Mesodermal cell (in vitro differentiated cells): ENCODE measurements around the gene PCBP4.
A peak's percentile ranks its signal among the peaks of the same experiment; 100 is the strongest.

ENCODE experiments used
- H3K27ac ChIP-seq: 2 replicates; pipeline ENCODE4 v1.7.0; 2013; ENCODE audit warnings: mild to moderate bottlenecking, low read depth, low read length, moderate library complexity; ENCODE audit not compliant: severe bottlenecking
- H3K36me3 ChIP-seq: 2 replicates; pipeline ENCODE4 v1.7.1; 2013; ENCODE audit warnings: mild to moderate bottlenecking, low read length, moderate library complexity; ENCODE audit not compliant: control insufficient read depth, insufficient read depth
- H3K4me1 ChIP-seq: one replicate; pipeline ENCODE4 v1.7.1; 2013; ENCODE audit warnings: mild to moderate bottlenecking, low read length; ENCODE audit not compliant: insufficient read depth, control insufficient read depth, poor library complexity, severe bottlenecking
- H3K4me3 ChIP-seq: 2 replicates; pipeline ENCODE4 v1.7.0; 2013; ENCODE audit warnings: low read length, control low read depth, mild to moderate bottlenecking; ENCODE audit not compliant: insufficient read depth, poor library complexity, severe bottlenecking; ENCODE audit errors: extremely low read depth
- H3K9me3 ChIP-seq: 2 replicates; pipeline ENCODE4 v1.7.1; 2013; ENCODE audit warnings: mild to moderate bottlenecking, low read length, moderate library complexity; ENCODE audit not compliant: control insufficient read depth
- WGBS, 2 experiments: methylation state at CpG; one replicate each; pipeline ENCODE4 v1.1.5; 2013; ENCODE audit warnings: missing lambda C conversion rate in 2 of 2; ENCODE audit not compliant: insufficient coverage in 2 of 2; 5-methylcytosine and 5-hydroxymethylcytosine counted together

Gene PCBP4

DNA sequence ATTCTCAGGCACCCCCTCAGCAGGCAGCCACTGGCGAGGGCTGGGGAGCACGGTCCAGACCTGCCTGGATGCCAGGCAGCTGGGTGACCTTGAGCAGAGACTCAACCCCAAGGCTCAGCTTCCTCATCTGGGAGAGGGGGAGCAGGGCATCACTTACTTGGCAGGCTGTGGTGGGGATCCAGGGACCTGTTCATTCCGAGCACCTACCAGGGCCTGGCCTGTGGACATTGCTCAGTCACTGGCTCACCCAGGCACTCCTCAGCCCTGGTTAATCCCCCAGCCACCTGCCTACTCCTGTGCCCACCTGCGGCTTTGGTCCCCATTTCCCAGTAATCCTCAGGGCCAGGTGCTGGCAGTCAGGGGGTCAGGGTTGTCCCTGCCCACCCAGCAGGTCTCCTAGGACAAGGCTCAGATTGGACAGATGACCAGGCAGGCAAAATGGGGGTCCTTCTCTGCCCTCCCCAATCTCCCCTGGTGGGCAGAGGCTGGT, 37.7 kb upstream of the PCBP4 start:
- Histone ChIP-seq H3K27ac (peak overlapping the region; percentile 25), H3K9me3 (no peaks in the 10 kb centered on the region), H3K4me1 (peaks cover 24% of the 10 kb centered on the region), H3K36me3 (no peaks in the 10 kb centered on the region), H3K4me3 (no peak overlapping the region)
- WGBS, 2 experiments, result 69 to 92% methylated on average over 2 to 3 of the region's 4 CpGs

DNA sequence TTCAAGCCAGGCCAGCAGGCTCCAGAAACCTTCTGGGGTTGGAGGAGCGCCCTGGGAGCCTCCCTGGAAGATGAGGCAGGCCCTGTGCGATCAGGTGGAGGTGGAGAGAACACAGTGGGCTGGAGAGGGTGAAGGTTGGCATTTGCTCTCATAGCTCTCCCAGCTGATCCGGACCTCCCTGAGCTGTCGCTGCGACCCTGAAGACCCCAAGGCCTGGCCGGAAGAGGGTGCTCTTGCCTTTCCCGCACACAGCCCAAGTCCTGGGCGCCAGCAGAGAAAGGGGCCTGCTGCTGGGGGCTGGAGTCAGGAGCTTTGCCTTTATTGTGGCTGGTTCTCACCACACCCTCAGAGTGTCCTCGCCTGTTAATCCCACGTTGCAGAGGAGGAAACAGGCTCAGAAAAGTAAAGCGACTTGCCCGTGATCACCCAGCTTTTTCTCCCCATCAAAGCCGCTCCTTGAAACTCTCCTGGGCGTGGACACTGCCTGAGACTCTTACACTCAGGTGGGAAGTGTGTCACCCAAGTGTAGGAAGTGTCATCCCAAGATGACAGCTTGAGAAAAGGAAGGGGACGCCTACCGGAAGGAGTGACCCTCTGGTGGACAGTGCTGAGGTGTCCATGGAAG, 37.0 kb upstream of the PCBP4 start:
- Histone ChIP-seq H3K9me3 (no peaks in the 10 kb centered on the region), H3K27ac (no peak overlapping the region), H3K4me1 (peaks cover 24% of the 10 kb centered on the region), H3K4me3 (no peak overlapping the region), H3K36me3 (no peaks in the 10 kb centered on the region)
- WGBS, 2 experiments, result 33 to 37% methylated on average over 13 to 15 of the region's 16 CpGs

DNA sequence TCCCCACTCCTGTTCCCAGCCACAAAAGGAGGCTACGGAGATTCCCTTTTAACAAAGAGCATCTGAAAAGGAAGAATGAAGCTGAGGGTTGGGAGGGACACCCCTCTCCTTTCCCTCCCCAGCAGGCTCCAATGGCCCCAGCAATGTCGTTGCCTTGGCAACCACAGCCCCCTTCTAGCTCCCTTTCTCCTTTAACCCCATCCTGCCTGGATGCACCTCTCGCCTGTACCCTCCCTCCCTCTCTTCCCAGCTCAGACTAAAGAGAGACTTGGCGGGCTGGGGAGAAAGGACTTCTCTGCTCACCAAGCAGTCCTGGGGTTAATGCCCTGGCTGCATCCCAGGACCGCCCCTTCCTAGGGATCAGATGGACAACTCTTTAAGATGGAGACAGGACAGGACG, 35.5 kb upstream of the PCBP4 start:
- H3K27ac ChIP-seq, result no peak overlapping the region
- H3K4me3 ChIP-seq, result no peak overlapping the region

DNA sequence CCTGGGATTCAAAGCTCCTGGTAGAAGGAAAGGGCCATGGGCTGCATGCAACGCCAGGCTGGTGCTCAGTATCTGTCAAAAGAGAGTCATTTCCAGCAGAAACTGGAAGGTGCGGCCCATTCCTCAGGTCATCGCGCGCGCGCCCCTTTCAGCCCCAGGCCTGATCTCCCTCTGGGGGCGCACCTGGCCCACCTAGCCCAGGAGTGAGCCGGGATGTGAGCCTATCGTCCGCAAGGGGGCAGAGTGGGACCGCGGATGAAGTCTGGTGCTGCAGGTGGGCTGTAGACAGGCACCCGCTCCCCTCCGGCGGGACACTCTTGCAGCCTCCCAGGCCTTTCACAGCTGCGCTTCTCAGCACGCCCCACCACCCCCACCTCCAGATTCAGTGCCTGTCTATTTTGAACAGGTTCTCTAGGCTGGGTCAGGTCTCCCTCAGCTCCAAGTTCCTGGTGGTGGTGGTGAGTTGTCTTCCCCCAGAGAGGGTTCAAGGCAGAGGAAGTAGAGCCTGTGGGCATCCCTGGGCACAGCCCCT, 34.3 kb upstream of the PCBP4 start:
- Histone ChIP-seq H3K9me3 (no peaks in the 10 kb centered on the region), H3K4me1 (peaks cover 31% of the 10 kb centered on the region), H3K36me3 (no peaks in the 10 kb centered on the region), H3K27ac (no peak overlapping the region), H3K4me3 (no peak overlapping the region)
- WGBS, 2 experiments, result 4% methylated on average over 9 to 17 of the region's 18 CpGs

More for the DNA sequence above, 35.5 kb upstream of the PCBP4 start:
- Histone ChIP-seq H3K4me1 (peaks cover 32% of the 10 kb centered on the region), H3K9me3 (no peaks in the 10 kb centered on the region), H3K36me3 (no peaks in the 10 kb centered on the region)
- 46 to 70% methylated on average over 3 of the region's 6 CpGs for WGBS, 2 experiments

DNA sequence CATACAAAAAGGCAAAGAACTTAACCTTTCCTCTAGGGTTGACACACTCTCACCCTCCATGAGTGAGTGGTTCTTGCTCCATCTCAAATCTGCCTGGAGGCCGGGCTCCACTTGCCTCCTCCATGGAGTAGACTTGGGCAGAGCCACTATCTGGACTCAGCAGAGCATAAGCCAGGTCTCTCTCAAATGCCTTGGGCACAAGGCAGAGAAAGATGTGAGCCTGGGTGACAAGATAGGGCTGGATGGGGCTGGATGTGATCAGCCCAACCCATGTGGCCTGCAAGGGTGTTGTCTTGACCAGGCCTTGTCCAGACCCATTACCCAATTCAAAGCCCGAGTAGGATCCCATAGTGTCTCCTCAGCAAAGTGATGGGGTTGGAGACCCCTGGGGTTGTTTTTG, 32.6 kb upstream of the PCBP4 start:
- peaks cover 16% of the 10 kb centered on the region for H3K4me1 ChIP-seq
- H3K9me3 ChIP-seq, result no peaks in the 10 kb centered on the region
- peaks cover 5% of the 10 kb centered on the region for H3K36me3 ChIP-seq
- no peak overlapping the region for H3K27ac ChIP-seq
- WGBS, 2 experiments, result 90% methylated on average over 2 of the region's 2 CpGs; no CpG with 5 or more reads in 1 of the 2 experiments
- no peak overlapping the region for H3K4me3 ChIP-seq

DNA sequence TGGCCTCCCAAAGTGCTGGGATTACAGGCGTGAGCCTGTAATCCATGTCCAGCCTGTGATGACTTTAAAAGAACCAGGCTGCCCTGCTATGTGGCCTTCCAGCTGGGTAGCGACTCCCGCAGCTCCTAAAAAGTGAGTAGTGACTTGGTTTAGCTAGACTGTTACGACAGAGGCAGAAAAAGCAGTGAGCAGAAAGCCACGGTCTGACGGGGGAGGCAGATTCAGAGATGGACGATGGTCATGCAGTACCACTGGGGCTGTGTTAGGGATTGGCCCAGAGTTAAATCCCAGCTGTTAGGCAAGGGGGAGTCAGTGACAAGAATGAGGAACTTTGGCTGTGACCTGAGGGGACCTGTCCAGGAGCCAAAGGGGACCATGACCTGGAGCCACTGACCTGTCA, 31.5 kb upstream of the PCBP4 start:
- H3K27ac ChIP-seq, result no peak overlapping the region
- H3K9me3 ChIP-seq, result no peaks in the 10 kb centered on the region
- WGBS, 2 experiments, result 90% methylated on average over 6 to 7 of the region's 7 CpGs
- no peak overlapping the region for H3K4me3 ChIP-seq
- H3K4me1 ChIP-seq, result peaks cover 19% of the 10 kb centered on the region
- H3K36me3 ChIP-seq, result peaks cover 16% of the 10 kb centered on the region

DNA sequence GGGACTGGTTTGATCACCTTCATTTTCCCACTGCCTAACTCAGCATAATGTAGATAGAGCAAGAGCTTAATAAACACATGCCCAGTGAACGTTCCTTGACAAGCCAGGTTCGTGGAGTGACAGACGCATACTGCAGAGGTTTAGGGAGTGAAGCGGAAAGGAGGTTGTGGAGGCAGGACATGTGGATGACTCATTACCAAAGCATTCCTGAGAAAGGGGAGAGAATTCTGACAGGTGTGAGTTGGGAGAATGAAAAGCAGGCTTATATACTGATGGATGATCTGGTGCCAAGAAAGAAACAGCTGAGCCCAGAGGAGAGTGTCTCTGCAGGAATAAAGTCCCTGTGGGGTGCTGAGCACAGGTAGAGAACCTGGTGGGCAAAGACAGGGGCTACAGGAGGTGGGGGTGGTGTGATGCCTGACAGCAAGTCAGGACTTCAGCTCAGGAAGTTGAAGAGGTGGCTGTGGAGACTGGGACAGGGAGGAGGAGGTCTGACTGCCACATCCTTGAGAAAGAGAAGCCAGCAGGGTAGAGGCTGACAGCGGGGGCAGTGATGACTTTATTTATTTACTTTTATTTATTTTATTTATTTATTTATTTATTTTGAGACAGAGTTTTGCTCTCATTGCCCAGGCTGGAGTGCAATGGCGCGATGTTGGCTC, 30.8 kb upstream of the PCBP4 start:
- Histone ChIP-seq H3K27ac (no peak overlapping the region), H3K9me3 (no peaks in the 10 kb centered on the region), H3K4me1 (peaks cover 19% of the 10 kb centered on the region), H3K4me3 (no peak overlapping the region), H3K36me3 (peaks cover 23% of the 10 kb centered on the region)
- WGBS, 2 experiments, result 40 to 44% methylated on average over 6 of the region's 7 CpGs

DNA sequence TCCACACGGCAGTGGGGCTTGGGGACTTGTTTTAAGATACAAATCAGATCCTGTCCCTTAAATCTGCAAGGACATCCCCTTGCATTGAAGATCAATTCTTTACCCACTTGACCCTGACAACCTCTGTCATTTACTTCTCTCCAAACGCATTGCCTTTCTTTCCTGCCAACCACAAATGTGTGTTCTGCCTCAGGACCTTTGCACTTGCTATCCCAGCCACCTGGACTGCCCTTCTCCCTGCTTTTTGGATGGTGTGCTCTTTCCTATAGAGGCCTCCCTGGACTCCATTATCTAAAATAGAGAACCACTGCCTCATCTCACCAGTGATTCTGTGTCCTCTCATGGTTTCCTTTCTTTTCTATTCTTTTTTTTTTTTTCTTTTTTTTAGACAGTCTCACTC, 29.9 kb upstream of the PCBP4 start:
- H3K4me1 ChIP-seq, result peaks cover 23% of the 10 kb centered on the region
- 76 to 90% methylated on average over 1 to 2 of the region's 2 CpGs for WGBS, 2 experiments
- H3K27ac ChIP-seq, result no peak overlapping the region
- no peaks in the 10 kb centered on the region for H3K9me3 ChIP-seq
- H3K36me3 ChIP-seq, result peaks cover 32% of the 10 kb centered on the region
- H3K4me3 ChIP-seq, result no peak overlapping the region

DNA sequence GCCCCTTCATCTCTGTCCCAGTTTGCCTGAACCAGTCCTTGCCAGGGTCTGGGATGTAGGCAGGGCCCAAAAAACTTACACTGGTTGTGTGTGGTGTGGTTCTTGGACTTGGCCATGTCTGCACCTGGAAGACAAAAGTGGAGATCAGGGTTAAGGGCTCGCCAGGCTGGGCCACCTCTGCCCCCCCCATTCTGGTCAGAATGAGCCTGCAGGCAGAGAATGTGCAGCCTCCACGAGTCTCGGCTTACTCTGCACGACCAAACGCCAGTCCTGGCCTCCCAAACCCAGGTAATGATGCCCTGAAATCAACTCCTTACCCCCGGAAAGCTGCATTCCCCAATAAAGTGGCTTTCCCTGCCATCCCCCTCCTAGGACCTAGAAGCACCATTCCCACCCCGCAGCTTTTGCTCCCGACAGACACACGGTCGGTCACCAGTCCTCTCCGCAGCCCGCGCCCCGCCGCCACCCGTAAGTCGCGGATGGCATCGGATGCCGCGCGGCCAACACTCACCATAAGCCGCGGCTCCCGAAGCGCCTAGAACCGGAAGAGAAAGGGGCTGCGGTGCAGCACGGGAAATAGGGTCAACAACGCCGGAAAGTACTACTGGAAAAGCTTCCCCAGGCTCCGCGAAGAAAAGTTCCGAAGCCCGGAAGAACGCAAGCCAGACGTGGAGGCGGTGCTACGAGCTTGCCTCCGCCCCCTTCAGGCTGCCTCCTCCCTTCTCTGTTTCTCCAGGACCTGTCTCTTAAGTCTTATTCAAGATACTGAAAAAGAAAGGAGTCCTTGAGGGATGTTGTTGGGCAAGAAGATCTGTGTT, 28.3 kb upstream of the PCBP4 start, which contains the start of gene RPL29:
RPL29 (minus strand) TSS at position 550 of the 818 bp plus-strand sequence; CDS start at position 116, 434 bp downstream.
- 0% methylated on average over 29 to 37 of the region's 40 CpGs for whole genome bisulfite sequencing, 2 experiments
- Histone ChIP-seq H3K36me3 (peaks cover 42% of the 10 kb centered on the region), H3K4me1 (peaks cover 23% of the 10 kb centered on the region), H3K9me3 (no peaks in the 10 kb centered on the region), H3K4me3 (peak within 1 kb of the TSS; percentile 90), H3K27ac (peak within 1 kb of the TSS; percentile 96)

DNA sequence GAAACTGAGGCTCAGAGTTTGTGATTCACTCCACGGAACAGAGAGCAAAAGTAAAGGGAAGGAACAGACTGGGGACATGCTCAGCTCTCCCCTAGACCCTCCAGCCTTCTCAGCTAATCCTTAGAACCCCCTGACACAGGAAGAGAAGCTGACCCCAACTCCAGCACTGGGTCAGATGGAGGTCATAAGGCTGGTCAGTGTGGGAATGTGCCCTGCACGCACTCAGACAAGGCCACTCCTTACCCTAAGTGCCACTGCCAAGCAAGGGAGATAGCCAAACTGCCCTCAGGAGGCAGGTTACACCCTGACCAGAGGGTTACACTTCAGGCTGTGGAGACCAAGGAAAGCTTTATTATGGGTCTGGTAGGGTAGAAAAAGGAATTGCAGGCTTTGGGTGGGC, 27.3 kb upstream of the PCBP4 start:
- whole genome bisulfite sequencing, 2 experiments, result 90% methylated on average over 2 of the region's 2 CpGs; no CpG with 5 or more reads in 1 of the 2 experiments
- Histone ChIP-seq H3K9me3 (no peaks in the 10 kb centered on the region), H3K4me3 (peak overlapping the region; percentile 90), H3K36me3 (peaks cover 42% of the 10 kb centered on the region), H3K27ac (peak overlapping the region; percentile 96), H3K4me1 (peaks cover 23% of the 10 kb centered on the region)
